Measurements from ENCODE around the gene CACNA1C.
A peak's percentile ranks its signal among the peaks of the same experiment; 100 is the strongest.

Gene CACNA1C

DNA sequence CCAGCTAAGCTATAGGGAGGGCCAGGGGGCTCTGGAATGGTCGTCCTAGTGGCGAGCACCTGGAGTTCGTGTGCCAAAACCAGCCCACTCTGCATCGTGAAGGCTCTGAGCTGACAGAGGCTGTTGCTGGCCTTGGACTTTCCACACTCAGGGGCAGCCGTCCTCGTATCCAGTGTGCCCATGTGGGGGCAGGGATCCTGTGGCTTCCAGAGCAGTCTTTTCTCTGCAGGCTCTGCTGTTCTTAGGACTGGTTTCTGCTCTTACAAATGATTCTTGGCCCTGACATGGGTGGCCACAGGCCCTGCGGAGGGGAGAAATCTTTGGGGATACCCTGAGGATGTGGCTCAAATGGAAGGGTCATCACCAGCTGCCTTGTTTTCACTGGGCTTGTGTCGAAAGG is 564.6 kb downstream of the CACNA1C start:
- no peak for DNase-seq

DNA sequence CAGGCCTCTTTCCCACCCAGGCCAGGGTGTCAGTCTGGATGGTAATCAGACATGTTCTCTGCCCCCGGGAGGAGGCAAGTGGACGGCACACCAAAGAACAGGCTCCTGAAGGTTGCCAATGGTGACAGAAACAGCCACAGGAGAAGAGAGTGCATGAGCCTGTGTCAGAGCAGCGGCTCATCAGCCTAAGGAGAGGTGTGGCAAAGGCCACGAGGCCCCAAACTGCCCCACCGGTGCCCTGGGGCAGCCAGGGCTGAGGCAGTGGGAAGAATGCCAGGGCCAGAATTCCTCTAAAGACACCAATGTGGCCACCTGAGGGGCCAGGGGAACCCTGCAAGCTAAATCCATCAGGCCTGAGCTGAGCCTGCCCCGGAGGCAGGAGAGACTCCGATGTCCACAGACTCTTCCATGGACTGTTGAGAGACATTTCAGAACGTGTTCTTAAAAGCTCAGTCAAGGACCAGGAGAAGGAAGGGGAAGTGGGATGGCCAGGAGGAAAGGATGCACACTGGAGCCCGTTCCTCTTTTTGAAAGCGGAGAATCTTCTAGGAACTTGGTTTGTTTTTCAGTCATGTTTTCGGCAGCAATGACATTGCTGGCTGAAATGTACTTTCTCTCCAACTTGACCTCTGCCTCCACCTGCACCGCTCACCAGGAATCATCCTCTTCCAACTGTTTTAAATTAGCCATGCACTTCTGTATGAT is 565.7 kb downstream of the CACNA1C start:
- DNase-seq: no peak

- no peak for DNase-seq
Observed at GRCh38 chr12:2619136-2619535, 566.3 kb downstream of the CACNA1C start.

DNA sequence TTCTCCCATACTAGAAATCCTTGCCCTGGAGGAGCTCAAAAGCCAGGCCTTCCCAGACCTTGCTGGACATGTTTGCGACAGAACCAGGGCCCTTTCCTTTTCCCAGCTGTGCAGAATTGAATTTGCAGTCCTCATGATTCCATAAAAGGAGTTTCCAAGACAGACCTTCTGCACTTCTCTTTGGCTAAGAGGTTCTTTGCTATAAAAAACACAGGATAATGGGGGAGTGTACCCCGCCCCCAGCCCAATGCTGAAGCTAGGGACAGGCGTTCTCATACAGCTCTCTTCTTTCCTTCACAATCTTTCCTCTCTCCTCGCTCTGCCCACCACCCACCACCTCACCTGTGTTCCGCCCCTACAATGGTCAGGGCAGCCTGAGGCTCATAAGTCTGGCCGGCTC is 569.7 kb downstream of the CACNA1C start:
- no peak for DNase-seq

GRCh38 chr12:2623472-2623871 is 570.7 kb downstream of the CACNA1C start:
- no peak for DNase-seq

DNA sequence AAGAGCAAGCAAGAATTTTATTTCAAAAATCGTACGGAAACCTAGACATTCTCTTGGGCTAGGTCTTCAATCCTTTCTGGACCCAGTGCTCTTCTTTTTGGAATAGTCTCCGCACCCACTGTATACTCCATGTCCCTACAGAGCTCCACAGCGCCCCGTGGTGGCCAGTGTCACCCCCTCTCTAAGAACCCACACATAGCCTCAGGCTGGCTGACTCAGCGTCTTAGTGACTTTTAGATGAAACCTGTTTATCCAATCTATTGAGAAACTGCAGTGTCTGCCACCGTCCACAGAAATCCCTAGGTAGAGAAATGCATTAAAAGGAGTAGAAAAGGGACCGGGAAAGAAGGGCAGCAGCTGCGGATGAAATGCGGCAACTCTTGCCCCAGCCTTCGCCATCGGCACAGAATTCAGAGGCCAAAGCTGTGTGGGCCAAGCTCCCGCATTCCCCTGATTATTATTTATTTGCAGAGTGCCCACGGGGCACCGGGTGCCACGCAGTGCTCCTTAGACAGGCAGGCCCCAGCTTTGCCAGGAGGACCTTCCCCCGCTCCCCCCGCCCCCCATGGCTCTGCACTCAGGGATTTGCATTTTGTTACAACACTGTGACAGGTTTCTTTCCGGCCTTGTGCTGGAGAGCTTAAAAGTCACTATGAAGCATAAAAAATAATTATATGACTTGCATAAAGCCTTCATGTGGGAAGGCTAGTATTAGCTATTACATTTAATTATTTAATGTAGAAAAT is 571.9 kb downstream of the CACNA1C start:
- DNase-seq: peak; percentile 33

DNA sequence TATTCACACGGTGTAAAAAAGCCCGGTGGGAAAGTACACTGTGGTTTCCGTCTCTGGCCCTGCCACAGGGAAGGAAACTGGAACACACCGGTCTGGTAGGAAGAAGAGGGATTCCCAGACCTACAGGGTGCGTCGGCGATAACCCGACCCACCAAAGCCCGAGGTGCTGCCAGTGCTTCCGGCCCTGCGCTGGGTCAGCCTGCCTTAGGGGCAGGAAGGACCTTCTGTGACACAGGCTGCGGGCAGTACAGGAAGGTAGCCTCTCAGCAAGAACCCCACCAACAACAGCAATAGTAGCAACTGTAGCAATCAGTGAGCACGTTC is 572.5 kb downstream of the CACNA1C start:
- no peak for DNase-seq

- DNase-seq: no peak
Observed at GRCh38 chr12:2627076-2627834, 574.5 kb downstream of the CACNA1C start.

GRCh38 chr12:2627835-2628191 is 575.0 kb downstream of the CACNA1C start:
- no peak for DNase-seq

DNA sequence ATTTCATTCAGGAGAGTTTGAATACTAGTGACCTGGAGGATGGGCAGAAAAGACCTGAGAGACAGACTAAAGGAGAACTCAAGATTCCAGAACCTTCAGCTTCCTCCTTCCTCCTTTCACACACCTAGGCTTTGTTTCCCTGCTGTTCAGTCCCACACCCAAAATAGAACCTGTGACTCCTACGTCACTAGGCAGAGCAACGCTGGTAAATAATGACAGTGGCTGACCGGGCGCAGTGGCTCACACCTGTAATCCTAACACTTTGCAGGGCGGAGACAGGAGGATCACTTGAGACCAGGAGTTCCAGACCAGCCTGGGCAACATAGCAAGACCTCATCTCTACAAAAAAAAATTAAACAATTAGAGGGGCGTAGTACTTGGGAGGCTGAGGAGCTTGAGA is 575.6 kb downstream of the CACNA1C start:
- DNase-seq: no peak

- no peak for DNase-seq
Observed at GRCh38 chr12:2629051-2629450, 576.3 kb downstream of the CACNA1C start.

DNA sequence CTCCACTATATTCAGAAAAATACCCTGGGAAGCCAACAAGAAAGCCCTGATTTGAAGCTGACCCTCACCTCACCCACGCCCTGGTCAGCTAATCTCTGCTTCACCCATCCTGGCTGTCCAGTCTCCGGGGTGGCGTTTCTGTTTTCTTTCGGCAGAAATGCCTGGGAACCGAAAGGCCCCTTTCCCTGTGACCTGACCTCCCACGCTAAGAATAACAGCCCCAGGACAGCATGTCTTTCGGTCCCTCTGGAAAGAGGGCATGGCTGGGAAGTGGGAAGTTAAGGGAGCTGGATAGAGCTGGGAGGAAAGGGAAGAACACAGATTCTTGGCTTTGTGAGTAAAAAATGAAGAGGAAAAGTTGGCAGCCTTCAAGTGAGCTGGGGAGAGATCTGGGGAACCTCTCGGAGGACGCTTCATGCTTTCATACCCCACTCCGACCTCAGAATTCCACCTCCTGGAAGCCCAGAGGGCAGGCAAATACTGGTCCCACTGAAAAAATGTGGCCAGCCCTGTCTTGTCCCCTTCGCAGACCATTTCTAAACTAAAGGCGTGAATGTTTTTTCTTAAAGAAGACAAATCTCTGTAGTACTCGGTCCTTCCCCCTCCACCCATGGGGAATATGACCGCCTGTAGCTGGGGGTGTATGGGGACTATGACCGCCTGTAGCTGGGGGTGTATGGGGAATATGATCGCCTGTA is 579.0 kb downstream of the CACNA1C start:
- DNase-seq: no peak

DNA sequence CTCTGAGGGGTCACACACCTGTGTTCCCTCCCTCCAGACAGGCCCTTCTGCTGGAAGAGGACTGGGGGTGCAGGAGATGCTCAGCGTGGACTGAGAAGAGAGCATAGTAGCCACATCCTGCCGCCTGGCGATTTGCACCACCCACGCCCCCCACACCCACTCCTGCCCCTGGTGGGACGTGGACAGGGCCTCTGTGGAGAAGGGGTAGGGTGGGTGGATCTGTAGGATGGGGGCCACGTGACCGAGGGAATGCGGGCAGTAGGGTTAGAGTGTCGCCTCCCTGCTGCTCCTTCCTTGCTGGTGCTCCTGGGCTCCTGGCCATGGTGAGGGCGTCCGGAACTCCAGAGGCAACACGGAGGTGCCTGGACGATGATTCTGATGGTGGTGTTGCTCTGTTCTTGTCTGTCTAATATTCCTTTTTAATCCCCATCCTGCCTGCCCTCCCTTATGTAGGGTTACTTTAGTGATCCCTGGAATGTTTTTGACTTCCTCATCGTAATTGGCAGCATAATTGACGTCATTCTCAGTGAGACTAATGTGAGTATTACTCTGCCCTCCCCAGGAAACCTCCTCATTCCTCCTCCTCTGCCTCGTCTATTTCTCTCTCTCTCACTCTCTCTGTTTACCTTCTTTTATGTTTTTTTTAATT is 580.5 kb downstream of the CACNA1C start:
- no peak for DNase-seq

GRCh38 chr12:2633825-2634200 is 581.0 kb downstream of the CACNA1C start:
- DNase-seq: no peak

- DNase-seq: no peak
Observed at GRCh38 chr12:2634471-2634870, 581.7 kb downstream of the CACNA1C start.

DNA sequence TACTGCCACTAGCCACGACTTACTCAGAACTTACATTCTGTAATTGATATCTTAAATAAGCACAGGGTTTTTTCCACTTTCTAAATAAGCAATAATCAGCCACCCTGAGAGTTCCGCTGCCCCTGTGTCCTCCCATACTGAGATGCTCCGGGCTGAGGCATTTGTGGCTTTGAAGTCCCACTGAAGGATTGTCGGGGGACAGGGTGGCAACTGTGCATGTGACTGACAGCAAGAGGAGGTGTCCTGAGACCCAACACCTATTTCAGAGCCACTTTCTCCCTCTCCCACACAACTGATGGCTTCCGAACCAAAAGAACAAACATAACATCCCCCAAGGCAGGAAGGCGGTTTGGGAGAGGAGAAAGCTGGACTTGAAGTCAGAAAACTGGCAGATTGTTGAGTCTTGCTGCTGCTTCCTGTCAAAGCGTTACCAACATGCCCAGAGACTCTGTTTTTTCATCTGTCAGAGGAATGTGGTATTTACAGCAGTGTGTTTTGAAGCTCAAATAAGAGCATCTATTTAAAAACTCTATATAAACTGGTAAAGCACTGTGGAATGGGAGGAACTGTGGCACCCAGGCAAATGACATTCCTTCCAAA is 584.1 kb downstream of the CACNA1C start:
- DNase-seq: no peak

DNA sequence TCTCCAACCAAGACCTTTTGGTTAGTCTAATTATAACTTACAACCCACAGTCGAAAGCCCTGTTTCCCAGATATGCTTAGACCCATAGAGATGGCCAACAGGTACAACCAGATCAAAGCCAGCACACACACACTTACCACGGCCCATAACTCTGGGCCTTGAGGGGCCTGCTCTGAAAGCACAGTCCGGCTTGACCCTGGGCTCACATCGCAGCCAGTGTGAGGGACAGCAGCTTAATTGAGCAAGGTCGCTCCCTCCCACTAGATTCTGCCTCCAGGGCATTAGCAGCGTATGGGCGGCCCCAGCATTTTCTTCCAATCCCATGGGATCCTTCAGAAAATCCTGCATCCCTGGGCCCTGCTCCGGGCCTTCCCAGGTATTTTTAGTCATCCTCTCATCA is 584.6 kb downstream of the CACNA1C start:
- no peak for DNase-seq

DNA sequence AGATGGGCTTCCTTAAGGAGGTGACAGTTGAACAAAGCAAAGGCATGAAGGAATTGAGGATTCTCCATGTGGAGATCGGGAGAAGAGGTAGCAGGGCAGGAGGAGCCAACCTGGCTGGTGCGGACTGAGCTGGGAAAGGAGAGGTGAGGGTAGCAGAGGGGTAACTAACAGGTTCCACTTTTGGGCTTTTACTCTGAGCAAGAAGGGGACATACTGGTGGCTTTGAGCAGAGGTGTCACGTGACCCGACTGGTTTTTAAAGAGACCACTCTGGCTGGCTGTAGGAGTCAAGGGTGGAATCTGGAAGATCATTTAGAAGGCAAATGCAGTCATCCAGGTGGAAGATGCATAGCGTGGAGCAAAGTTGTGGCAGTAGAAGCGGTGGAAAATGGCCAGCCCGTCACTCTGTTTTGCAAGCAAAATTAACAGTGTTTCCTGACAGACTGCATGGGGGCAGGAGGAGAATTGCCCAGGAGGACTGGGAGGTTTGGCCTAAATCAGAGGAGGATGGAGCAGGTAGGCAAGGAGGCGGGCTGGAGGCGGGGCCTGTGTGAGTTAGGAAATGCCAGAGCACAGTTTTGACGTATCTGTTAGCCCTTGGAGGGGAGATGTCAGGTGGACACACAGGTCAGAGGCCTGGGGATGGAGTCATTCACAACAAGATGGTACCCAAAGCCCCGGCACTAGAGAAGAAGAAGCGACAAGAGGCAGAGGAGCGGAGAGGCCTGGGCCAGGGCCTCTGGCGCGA is 585.7 kb downstream of the CACNA1C start:
- no peak for DNase-seq

DNA sequence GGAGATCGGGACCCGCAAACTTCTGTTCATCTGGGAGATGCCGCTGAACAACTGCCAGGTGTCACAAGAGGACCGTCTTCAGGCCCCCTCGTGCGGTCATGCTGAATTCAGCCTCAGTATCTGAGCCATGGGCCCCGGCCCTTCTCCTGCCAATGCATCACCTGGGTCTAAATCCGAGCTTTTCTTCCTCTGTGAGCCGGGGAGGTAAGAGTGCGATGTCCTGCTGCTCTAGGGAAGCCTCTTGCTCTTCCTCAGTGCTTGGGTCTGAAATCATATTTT is 586.2 kb downstream of the CACNA1C start:
- DNase-seq: no peak

DNA sequence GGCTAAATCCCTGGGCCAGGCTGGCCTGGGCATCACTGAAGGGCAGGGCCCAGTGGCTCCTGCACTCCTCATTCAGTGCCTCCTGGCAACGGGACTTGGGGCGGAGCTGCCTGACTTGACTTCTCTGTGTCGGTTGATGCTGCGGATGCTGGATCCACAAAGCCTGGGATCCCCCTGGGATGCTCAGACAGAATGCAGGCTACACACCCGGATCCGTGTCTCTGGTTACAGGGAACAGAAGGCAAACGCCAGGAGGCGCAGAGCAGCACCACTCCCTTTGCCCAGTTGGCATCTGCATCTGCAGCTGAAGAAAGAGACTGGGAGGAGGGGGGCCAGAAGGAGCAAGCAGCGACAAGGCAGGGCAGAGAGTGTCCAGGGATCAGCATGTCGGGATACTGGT is 587.5 kb downstream of the CACNA1C start:
- no peak for DNase-seq

GRCh38 chr12:2640709-2641108 is 587.9 kb downstream of the CACNA1C start:
- peak; percentile 22 for DNase-seq

DNA sequence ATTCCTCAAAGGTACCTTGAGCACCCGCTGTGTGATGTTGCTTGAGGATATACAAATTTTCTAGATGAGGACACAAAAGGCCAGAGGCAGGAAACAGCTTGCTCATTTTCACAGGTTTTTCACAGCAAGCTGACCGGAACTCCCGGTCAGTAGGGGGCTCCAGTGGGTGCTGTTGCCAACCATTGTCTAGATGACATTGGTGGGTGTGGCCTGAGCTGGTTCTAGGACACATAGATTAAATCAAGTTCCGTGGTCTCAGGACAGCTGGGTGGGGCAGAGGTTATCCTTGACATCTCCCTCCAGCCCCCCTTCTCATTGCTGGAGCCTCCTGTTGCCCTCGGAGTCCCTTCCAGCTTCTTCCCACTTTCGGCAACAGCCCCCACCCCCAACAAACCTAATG is 588.4 kb downstream of the CACNA1C start:
- DNase-seq: peak; percentile 48
